GM12878 (cell line): ENCODE measurements around the gene GPR155. TPM values are rescaled to one million over a fixed set of nuclear protein-coding genes. Genes with fewer than 3 reads are reported as not detected.

Experiments used
- ATAC-seq: fragments of 200-7000 bp; cut with Tn5 transposase; 3 replicates; pipeline ENCODE4 v1.9.1; 2020; ENCODE audit warnings: mild to moderate bottlenecking, moderate library complexity
- BruUV-seq: library from RNA; stranded (reverse); fragments of 400-500 nt; replicated peaks from 2 replicates; lab custom pipeline; 2021; lab: Mats Ljungman, UMichigan
- CTCF ChIA-PET: fragments of 300-600 bp; sonication (Branson Sonifier 250); formaldehyde crosslinking; extraction: SDS; loops from one replicate; lab custom pipeline; 2021; ENCODE audit warnings: inconsistent platforms; lab: Yijun Ruan, JAX
- POLR2A ChIA-PET: fragments of 350-600 bp; formaldehyde crosslinking; extraction: SDS; loops from one replicate; lab custom pipeline; 2021; ENCODE audit warnings: inconsistent platforms; lab: Charles Lee
- RAD21 ChIA-PET: fragments of 300-600 bp; sonication (Branson Sonifier 250); formaldehyde crosslinking; loops from one replicate; lab custom pipeline; 2023; ENCODE audit warnings: antibody characterized with exemption; ENCODE audit not compliant: unreplicated experiment; lab: Charles Lee
- SMC1A ChIA-PET: fragments of 300-600 bp; sonication (Branson Sonifier 250); formaldehyde crosslinking; loops from one replicate; lab custom pipeline; 2023; ENCODE audit not compliant: unreplicated experiment, uncharacterized antibody; lab: Charles Lee
- DNase-seq: peaks from one replicate; pipeline ENCODE4 v3.0.0-alpha.2; 2011; ENCODE audit warnings: low read depth, low spot score
- FAIRE-seq: peaks from 3 replicates; lab custom pipeline; 2011; peaks lifted over from hg19 to GRCh38; lab: Jason Lieb, UNC
- H2AFZ ChIP-seq: 2 replicates; pipeline ENCODE4 v1.6.0; 2011; ENCODE audit warnings: low read depth, low read length, control low read depth; ENCODE audit not compliant: control insufficient read depth
- H3K27ac ChIP-seq: 2 replicates; pipeline ENCODE4 v1.5.1; 2011; ENCODE audit warnings: control low read depth; ENCODE audit not compliant: control insufficient read depth, insufficient read depth
- H3K27me3 ChIP-seq, 2 experiments: replicated peaks in 1 of 2; 2 replicates each; pipeline versions ENCODE4 v1.6.0 to v1.6.1; 2011; ENCODE audit warnings: low read length in 1 of 2; ENCODE audit not compliant: control insufficient read depth in 2 of 2, insufficient read depth in 2 of 2
- H3K36me3 ChIP-seq, 2 experiments: 2 replicates each; pipeline ENCODE4 v1.5.1; 2011; ENCODE audit warnings: low read length in 1 of 2; ENCODE audit not compliant: control insufficient read depth in 2 of 2, insufficient read depth in 2 of 2
- H3K4me1 ChIP-seq: 2 replicates; pipeline ENCODE4 v1.6.1; 2011; ENCODE audit warnings: mild to moderate bottlenecking, low read length, moderate library complexity, mixed read lengths; ENCODE audit not compliant: control insufficient read depth, insufficient read depth
- H3K4me2 ChIP-seq: 2 replicates; pipeline ENCODE4 v1.6.0; 2011; ENCODE audit warnings: control low read depth; ENCODE audit not compliant: control insufficient read depth, insufficient read depth
- H3K4me3 ChIP-seq: fragments of 200-600 bp; sonication (generic); 2 replicates; pipeline ENCODE4 v1.5.1; 2016
- H3K79me2 ChIP-seq: 2 replicates; pipeline ENCODE4 v1.6.0; 2011; ENCODE audit warnings: low read length; ENCODE audit not compliant: control insufficient read depth, insufficient read depth
- H3K9ac ChIP-seq: 2 replicates; pipeline ENCODE4 v1.8.0; 2011; ENCODE audit warnings: low read length, control low read depth, mixed read lengths; ENCODE audit not compliant: control insufficient read depth, insufficient read depth
- H3K9me3 ChIP-seq: replicated peaks from 3 replicates; pipeline ENCODE4 v1.5.1; 2011; ENCODE audit warnings: mild to moderate bottlenecking, low read length; ENCODE audit not compliant: control insufficient read depth, insufficient read depth
- H4K20me1 ChIP-seq: 2 replicates; pipeline ENCODE4 v1.6.0; 2011; ENCODE audit not compliant: control insufficient read depth, insufficient read depth
- ATF7 ChIP-seq: fragments of 450-650 bp; IDR thresholded peaks from 2 replicates; pipeline ENCODE4 v1.6.1; 2016; ENCODE audit warnings: low read depth, mild to moderate bottlenecking
- BCLAF1 ChIP-seq: fragments of 450-650 bp; IDR thresholded peaks from 2 replicates; pipeline ENCODE4 v1.6.1; 2017; ENCODE audit warnings: antibody characterized with exemption, mild to moderate bottlenecking, moderate library complexity
- ETV6 ChIP-seq, 2 experiments: fragments of 450-650 bp in 1 of 2; IDR thresholded peaks in 1 of 2; conservative IDR thresholded peaks in 1 of 2; 2 replicates each; pipeline ENCODE4 v1.6.1; 2014; ENCODE audit warnings: antibody characterized with exemption in 1 of 2, borderline replicate concordance in 1 of 2, low read depth in 1 of 2, mild to moderate bottlenecking in 1 of 2, moderate library complexity in 1 of 2
- IRF4 ChIP-seq: IDR thresholded peaks from 2 replicates; pipeline ENCODE4 v1.6.1; 2011; ENCODE audit warnings: low read depth, low read length
- NFXL1 ChIP-seq: fragments of 450-650 bp; IDR thresholded peaks from 2 replicates; pipeline ENCODE4 v1.6.1; 2017; ENCODE audit warnings: antibody characterized with exemption, mild to moderate bottlenecking, borderline replicate concordance
- NR2F1 ChIP-seq: fragments of 450-650 bp; conservative IDR thresholded peaks from 2 replicates; pipeline ENCODE4 v1.6.1; 2017; ENCODE audit warnings: mild to moderate bottlenecking
- SP1 ChIP-seq: IDR thresholded peaks from one replicate; pipeline ENCODE4 v1.6.1; 2011; ENCODE audit warnings: low read depth, low read length
- USF1 ChIP-seq: IDR thresholded peaks from 2 replicates; pipeline ENCODE4 v1.6.1; 2011; ENCODE audit warnings: borderline replicate concordance, low read depth, mild to moderate bottlenecking, moderate library complexity, mixed read lengths, low read length; ENCODE audit not compliant: insufficient read depth; ENCODE audit errors: extremely low read length
- WGBS: methylation state at CpG from one replicate; pipeline ENCODE4 v1.1.6; 2016; ENCODE audit warnings: low lambda C conversion rate; ENCODE audit not compliant: insufficient replicate concordance, insufficient coverage; ENCODE audit errors: missing lambda C conversion rate; 5-methylcytosine and 5-hydroxymethylcytosine counted together
- in situ Hi-C: fragments of 300-500 bp; cut with MboI; formaldehyde crosslinking; loops from 9 replicates; pipeline ENCODE4 v1.14.3; 2018; ENCODE audit warnings: mixed read lengths
- intact Hi-C: fragments of 100-400 bp; cut with micrococcal nuclease; formaldehyde crosslinking; loops from one replicate; pipeline ENCODE4 v1.14.2; 2022; ENCODE audit not compliant: unreplicated experiment
- polyA plus RNA-seq, 11 experiments: library from polyadenylated mRNA; depleted of rRNA in 4 of 11; unstranded in 6 of 11; stranded (reverse) in 5 of 11; fragments of >200 nt; fragmentation: Nextera tagmentation in 4 of 11; fragmentation: Illumina TruSeq in 1 of 11; extraction: Ambion mirVana in 4 of 11; extraction: Trizol in 1 of 11; gene quantifications; 1 replicate in 1 of 11; 2 replicates in 10 of 11; pipeline versions ENCODE4 v1.2.1 to v1.2.3, GENCODE V29; 2011 to 2016; ENCODE audit warnings: inconsistent platforms in 2 of 11, missing spikeins in 2 of 11, low read depth in 1 of 11
- total RNA-seq, 4 experiments: library from RNA; depleted of rRNA in 3 of 4; stranded (reverse); fragments of >200 nt in 3 of 4; fragmentation: Illumina TruSeq in 1 of 4; extraction: Trizol in 1 of 4; gene quantifications; 2 replicates each; pipeline versions ENCODE4 v1.2.1 to v1.2.3, GENCODE V29; 2013 to 2021

GPR155 gene
- total and polyA plus RNA-seq, 10 of the 15 experiments (the other 5 are each of a cell fraction or from before 2014, with no cell fraction given) = 0.53 to 3.0 (median 1.5) TPM

GRCh38 chr2:174503161-174503809 lies 16.5 kb upstream of the GPR155 start:
- Histone ChIP-seq H3K4me3 (no peak overlapping the region), H3K79me2 (no peaks in the 10 kb centered on the region), H3K27me3 (no peaks in the 10 kb centered on the region), H3K9me3 (no peaks in the 10 kb centered on the region; the same call in 2 of the 3 replicates), H3K4me2 (no peak overlapping the region), H2AFZ (no peak overlapping the region), H4K20me1 (no peaks in the 10 kb centered on the region), H3K4me1 (no peaks in the 10 kb centered on the region), H3K9ac (no peak overlapping the region), H3K36me3 (no peaks in the 10 kb centered on the region), H3K27ac (no peak overlapping the region)
- no TSS peak for BruUV-seq
- FAIRE-seq (no peak), ATAC-seq (no peak), DNase-seq (no peak)
- ChIA-PET CTCF (interaction anchor here (1.0 to 1.7 kb wide), 7 partner anchors 10 to 45 kb away, joined by 3 to 7 read pairs (median 3); partner anchors contain the start of gene GPR155), RAD21 (interaction anchor here (0.7 to 1.3 kb wide), 2 partner anchors 10 to 40 kb away, joined by 3 read pairs; no protein-coding TSS in a partner anchor), POLR2A (interaction anchor here (0.6 kb wide), 1 partner anchor 605 kb away, joined by 3 read pairs; no protein-coding TSS in a partner anchor), SMC1A (interaction anchor here (1.1 to 2.7 kb wide), 7 partner anchors 11 to 43 kb away, joined by 3 to 12 read pairs (median 3); no protein-coding TSS in a partner anchor)
- TF ChIP-seq IRF4 (no peak), USF1 (no peak), BCLAF1 (no peak), ATF7 (no peak), SP1 (no peak), NR2F1 (no peak), NFXL1 (no peak), ETV6 (conservative IDR thresholded peaks at IDR 0.05 in 1 of 2, IDR thresholded peaks at IDR 0.05 in 1 of 2; ENCODE audit: borderline replicate concordance in 1 of 2, low read depth in 1 of 2) (no peak)
- intact Hi-C loops = no loop called here
- in situ Hi-C loops = no loop called here
- WGBS = 50% methylated on average over 3 of the region's 3 CpGs
